HG03135 (cell line): ENCODE results near the gene ARID5B.
A peak's percentile ranks its signal among the peaks of the same experiment; 100 is the strongest.
"Not testable (repeated sequence)": the region's sequence is repeated elsewhere in the genome, so short reads cannot be mapped to it uniquely, and the experiment has no call there.

Source experiments
- ATAC-seq: cut with Tn5 transposase; IDR thresholded peaks from one replicate; pipeline ENCODE4 v1.9.1; 2021; ENCODE audit warnings: mild to moderate bottlenecking, moderate library complexity; ENCODE audit not compliant: unreplicated experiment

The ARID5B gene

GRCh38 chr10:62024026-62024701 is 122.7 kb downstream of the ARID5B start:
- ATAC-seq = no peak

- ATAC-seq = no peak
These were observed 123.8 kb downstream of the ARID5B start for GRCh38 chr10:62025134-62025794.

GRCh38 chr10:62025901-62026879 is 124.7 kb downstream of the ARID5B start:
- ATAC-seq = no peak

- ATAC-seq = no peak
These were observed 126.5 kb downstream of the ARID5B start for GRCh38 chr10:62027841-62028501.

- ATAC-seq = not testable (repeated sequence)
These were observed 127.0 kb downstream of the ARID5B start for GRCh38 chr10:62028502-62028842.

GRCh38 chr10:62029401-62029800 is 127.9 kb downstream of the ARID5B start:
- no peak for ATAC-seq

- no peak for ATAC-seq
These were observed 130.0 kb downstream of the ARID5B start for GRCh38 chr10:62031507-62031906.

GRCh38 chr10:62033125-62033524 is 131.6 kb downstream of the ARID5B start:
- ATAC-seq = no peak

GRCh38 chr10:62034096-62034640 is 132.7 kb downstream of the ARID5B start:
- ATAC-seq = no peak

- ATAC-seq = no peak
These were observed 134.9 kb downstream of the ARID5B start for GRCh38 chr10:62036186-62037081.

- no peak for ATAC-seq
These were observed 135.8 kb downstream of the ARID5B start for GRCh38 chr10:62037166-62037831.

GRCh38 chr10:62037890-62038608 is 136.6 kb downstream of the ARID5B start:
- ATAC-seq = no peak

GRCh38 chr10:62038609-62039190 is 137.2 kb downstream of the ARID5B start:
- peak; percentile 61 for ATAC-seq

- no peak for ATAC-seq
These were observed 138.5 kb downstream of the ARID5B start for GRCh38 chr10:62039954-62040353.

GRCh38 chr10:62040881-62041280 is 139.4 kb downstream of the ARID5B start:
- no peak for ATAC-seq

- no peak for ATAC-seq
These were observed 142.0 kb downstream of the ARID5B start for GRCh38 chr10:62043421-62044021.

GRCh38 chr10:62044566-62044965 is 143.1 kb downstream of the ARID5B start:
- no peak for ATAC-seq
